IMR-90 (cell line): ENCODE measurements around the gene AMIGO3. TPM values are rescaled to one million over a fixed set of nuclear protein-coding genes. Genes with fewer than 3 reads are reported as not detected.

Experiments
- ATAC-seq: fragments of 200-7000 bp; cut with Tn5 transposase; 2 replicates; pipeline ENCODE4 v1.9.1; 2020; ENCODE audit warnings: low read depth, mild to moderate bottlenecking, moderate library complexity
- BruUV-seq: library from RNA; stranded (reverse); fragments of 400-500 nt; replicated peaks from 2 replicates; lab custom pipeline; 2021; lab: Mats Ljungman, UMichigan
- CTCF ChIA-PET: fragments of 300-600 bp; formaldehyde crosslinking; extraction: SDS; loops from one replicate; lab custom pipeline; 2021; ENCODE audit warnings: antibody characterized with exemption; lab: Yijun Ruan, JAX
- POLR2A ChIA-PET: fragments of 300-600 bp; sonication (Branson Sonifier 250); formaldehyde crosslinking; loops from one replicate; lab custom pipeline; 2022; ENCODE audit warnings: antibody characterized with exemption; ENCODE audit not compliant: unreplicated experiment; lab: Charles Lee
- DNase-seq: peaks from one replicate; pipeline ENCODE4 v3.0.0; 2013
- H2AFZ ChIP-seq: replicated peaks from 2 replicates; pipeline ENCODE3; 2013; ENCODE audit warnings: low read length, mild to moderate bottlenecking; ENCODE audit not compliant: poor library complexity
- H2AK5ac ChIP-seq: 2 replicates; pipeline ENCODE4 v1.6.1; 2013; ENCODE audit warnings: low read depth, low read length, inconsistent platforms
- H2AK9ac ChIP-seq: replicated peaks from 2 replicates; pipeline ENCODE3; 2013; ENCODE audit warnings: mild to moderate bottlenecking, low read depth, low read length, moderate library complexity; ENCODE audit not compliant: poor library complexity
- H2BK120ac ChIP-seq: 2 replicates; pipeline ENCODE4 v1.6.1; 2013; ENCODE audit warnings: low read depth, low read length, inconsistent platforms
- H2BK15ac ChIP-seq: 3 replicates; pipeline ENCODE4 v1.6.1; 2013; ENCODE audit warnings: low read depth, low read length, inconsistent platforms
- H2BK20ac ChIP-seq: 2 replicates; pipeline ENCODE4 v1.6.1; 2013; ENCODE audit warnings: low read depth, mild to moderate bottlenecking, inconsistent platforms, low read length, moderate library complexity
- H2BK5ac ChIP-seq: 2 replicates; pipeline ENCODE4 v1.6.1; 2013; ENCODE audit warnings: mild to moderate bottlenecking, low read depth, low read length, inconsistent platforms; ENCODE audit not compliant: poor library complexity, severe bottlenecking
- H3K14ac ChIP-seq: replicated peaks from 2 replicates; pipeline ENCODE4 v1.6.1; 2013; ENCODE audit warnings: low read depth, low read length, inconsistent platforms
- H3K18ac ChIP-seq: 2 replicates; pipeline ENCODE4 v1.6.1; 2013; ENCODE audit warnings: low read depth, low read length, control low read depth
- H3K23ac ChIP-seq: 2 replicates; pipeline ENCODE4 v1.6.1; 2013; ENCODE audit warnings: low read depth, low read length, inconsistent platforms
- H3K27ac ChIP-seq: 2 replicates; pipeline ENCODE4 v1.5.1; 2013; ENCODE audit warnings: mild to moderate bottlenecking, control low read depth, low read length; ENCODE audit not compliant: insufficient read depth
- H3K27me3 ChIP-seq: 2 replicates; pipeline ENCODE4 v1.6.1; 2013; ENCODE audit warnings: low read length; ENCODE audit not compliant: control insufficient read depth, insufficient read depth
- H3K36me3 ChIP-seq: 2 replicates; pipeline ENCODE4 v1.6.1; 2013; ENCODE audit warnings: low read length, mixed read lengths; ENCODE audit not compliant: control insufficient read depth, insufficient read depth
- H3K4ac ChIP-seq: 2 replicates; pipeline ENCODE4 v1.6.1; 2013; ENCODE audit warnings: low read depth, low read length, inconsistent platforms
- H3K4me1 ChIP-seq: 2 replicates; pipeline ENCODE4 v1.6.1; 2013; ENCODE audit warnings: low read length, mixed read lengths; ENCODE audit not compliant: control insufficient read depth, insufficient read depth
- H3K4me2 ChIP-seq: 2 replicates; pipeline ENCODE4 v1.6.1; 2013; ENCODE audit warnings: low read depth, mild to moderate bottlenecking, control low read depth, low read length, moderate library complexity
- H3K4me3 ChIP-seq: 2 replicates; pipeline ENCODE4 v1.5.1; 2013; ENCODE audit warnings: low read depth, mild to moderate bottlenecking, control low read depth, low read length, moderate library complexity; ENCODE audit not compliant: insufficient read depth
- H3K56ac ChIP-seq: 2 replicates; pipeline ENCODE4 v1.6.1; 2013; ENCODE audit warnings: low read length, inconsistent platforms; ENCODE audit not compliant: insufficient read depth; ENCODE audit errors: extremely low read depth
- H3K79me1 ChIP-seq, 2 experiments: 2 replicates each; pipeline ENCODE4 v1.6.1; 2013; ENCODE audit warnings: low read length in 2 of 2, inconsistent platforms in 1 of 2, low read depth in 1 of 2
- H3K9ac ChIP-seq: 2 replicates; pipeline ENCODE4 v1.6.1; 2013; ENCODE audit warnings: low read depth, low read length, control low read depth
- H3K9me1 ChIP-seq: 2 replicates; pipeline ENCODE4 v1.6.1; 2013; ENCODE audit warnings: low read length, inconsistent platforms; ENCODE audit not compliant: insufficient read depth
- H3K9me3 ChIP-seq: 2 replicates; pipeline ENCODE4 v1.6.1; 2013; ENCODE audit warnings: low read length; ENCODE audit not compliant: control insufficient read depth, insufficient read depth
- H4K20me1 ChIP-seq: 2 replicates; pipeline ENCODE4 v1.6.1; 2013; ENCODE audit warnings: low read length, inconsistent platforms; ENCODE audit not compliant: insufficient read depth
- H4K5ac ChIP-seq: 2 replicates; pipeline ENCODE4 v1.6.1; 2013; ENCODE audit warnings: mild to moderate bottlenecking, low read depth, low read length, control low read depth
- H4K8ac ChIP-seq, 2 experiments: 2 replicates each; pipeline ENCODE4 v1.6.1; 2013; ENCODE audit warnings: low read depth in 2 of 2, low read length in 2 of 2, control low read depth in 1 of 2, inconsistent platforms in 1 of 2
- H4K91ac ChIP-seq: 2 replicates; pipeline ENCODE4 v1.6.1; 2013; ENCODE audit warnings: low read depth, low read length, inconsistent platforms; ENCODE audit not compliant: insufficient read depth
- BHLHE40 ChIP-seq: fragments of 150-350 bp; IDR thresholded peaks from 2 replicates; pipeline ENCODE4 v1.6.1; 2016; ENCODE audit warnings: mild to moderate bottlenecking, low read depth, low read length
- CEBPB ChIP-seq: IDR thresholded peaks from 2 replicates; pipeline ENCODE4 v1.6.1; 2012; ENCODE audit warnings: low read depth, low read length, improper control_type of control experiment
- CHD1 ChIP-seq: IDR thresholded peaks from 2 replicates; pipeline ENCODE4 v1.6.1; 2012; ENCODE audit warnings: low read depth, low read length, improper control_type of control experiment
- CTCF ChIP-seq: conservative IDR thresholded peaks from 2 replicates; pipeline ENCODE4 v1.5.1; 2012; ENCODE audit warnings: mild to moderate bottlenecking, low read depth, low read length, improper control_type of control experiment
- FOS ChIP-seq: fragments of 150-350 bp; IDR thresholded peaks from 2 replicates; pipeline ENCODE4 v1.6.1; 2016; ENCODE audit warnings: low read depth, low read length
- MAFK ChIP-seq: IDR thresholded peaks from 2 replicates; pipeline ENCODE4 v1.6.1; 2012; ENCODE audit warnings: low read depth, low read length, improper control_type of control experiment
- MXI1 ChIP-seq: IDR thresholded peaks from 2 replicates; pipeline ENCODE4 v1.6.1; 2012; ENCODE audit warnings: low read depth, mild to moderate bottlenecking, low read length, moderate library complexity, borderline replicate concordance
- NFE2L2 ChIP-seq: fragments of 150-350 bp; IDR thresholded peaks from 2 replicates; pipeline ENCODE4 v1.6.1; 2016; ENCODE audit warnings: low read depth, mild to moderate bottlenecking, low read length
- POLR2A ChIP-seq: IDR thresholded peaks from 2 replicates; pipeline ENCODE4 v1.6.1; 2012; ENCODE audit warnings: mild to moderate bottlenecking, low read depth, low read length
- RAD21 ChIP-seq: IDR thresholded peaks from 2 replicates; pipeline ENCODE4 v1.6.1; 2012; ENCODE audit warnings: low read length, improper control_type of control experiment
- RFX5 ChIP-seq: IDR thresholded peaks from 2 replicates; pipeline ENCODE4 v1.8.0; 2012; ENCODE audit warnings: low read depth, mild to moderate bottlenecking, low read length, moderate library complexity
- SMC3 ChIP-seq: fragments of 150-350 bp; IDR thresholded peaks from 2 replicates; pipeline ENCODE4 v1.6.1; 2016; ENCODE audit warnings: low read depth, mild to moderate bottlenecking, antibody characterized with exemption, low read length, moderate library complexity
- USF2 ChIP-seq: fragments of 150-350 bp; IDR thresholded peaks from 2 replicates; pipeline ENCODE4 v1.6.1; 2017; ENCODE audit warnings: mild to moderate bottlenecking, antibody characterized with exemption, low read length, low read depth
- WGBS, 2 experiments: methylation state at CpG; one replicate each; pipeline versions ENCODE4 v1.1.5 to v1.1.7; 2013; ENCODE audit warnings: missing lambda C conversion rate in 2 of 2; ENCODE audit not compliant: insufficient read length in 1 of 2; ENCODE audit errors: extremely low coverage in 2 of 2; 5-methylcytosine and 5-hydroxymethylcytosine counted together
- dilution Hi-C: fragments of 300-500 bp; cut with HindIII; formaldehyde crosslinking; loops from one replicate; pipeline ENCODE4 v1.14.3; 2018; ENCODE audit warnings: low sequenced_read_pairs; ENCODE audit not compliant: unreplicated experiment
- in situ Hi-C: fragments of 300-500 bp; cut with MboI; formaldehyde crosslinking; loops from 3 replicates; pipeline ENCODE4 v1.14.3; 2019; ENCODE audit warnings: low sequenced_read_pairs, inconsistent platforms, mixed read lengths
- intact Hi-C: fragments of 100-400 bp; cut with micrococcal nuclease; formaldehyde crosslinking; loops from 2 replicates; pipeline ENCODE4 v1.10.0; 2022
- polyA plus RNA-seq, 3 experiments: library from polyadenylated mRNA; depleted of rRNA; stranded (reverse); fragments of >200 nt; gene quantifications; 2 replicates each; pipeline ENCODE4 v1.2.3, GENCODE V29; 2012; ENCODE audit warnings: low replicate concordance in 1 of 3
- total RNA-seq: library from RNA; depleted of rRNA; stranded (reverse); fragments of >200 nt; gene quantifications from 2 replicates; pipeline ENCODE4 v1.2.3, GENCODE V29; 2012
- TF ChIP-seq, protein P1 (sequence below): fragments of 150-350 bp; IDR thresholded peaks from 2 replicates; pipeline ENCODE4 v1.6.1; 2016; ENCODE audit warnings: low read depth, mild to moderate bottlenecking, low read length, moderate library complexity, borderline replicate concordance

The AMIGO3 gene
- total and polyA plus RNA-seq, 2 of the 4 experiments (the other 2 are of a cell fraction), result 1.5 TPM; not detected in 1

DNA sequence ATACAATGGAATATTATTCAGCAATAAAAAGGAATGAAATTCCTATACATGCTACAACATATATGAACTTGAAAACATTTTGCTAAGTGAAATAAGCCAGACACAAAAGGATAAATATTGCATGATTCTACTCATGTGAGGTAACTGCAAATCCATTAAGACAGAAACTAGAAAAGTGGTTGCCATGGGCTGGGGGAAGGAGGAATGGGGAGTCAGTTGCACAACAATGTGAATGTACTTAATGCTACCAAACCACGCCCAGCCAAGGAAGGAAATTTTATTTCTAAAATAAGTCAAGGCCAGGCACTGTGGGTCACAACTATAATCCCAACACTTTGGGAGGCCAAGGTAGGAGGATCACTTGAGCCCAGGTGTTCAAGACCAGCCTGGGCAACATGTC is 14.1 kb upstream of the AMIGO3 start:
- no peak for ATAC-seq
- peaks cover 18% of the 10 kb centered on the region for H3K9me1 ChIP-seq
- no peak overlapping the region for H3K23ac ChIP-seq

More for the DNA sequence above, 14.1 kb upstream of the AMIGO3 start:
- H3K56ac ChIP-seq, result no peak overlapping the region
- no peaks in the 10 kb centered on the region for H3K4me1 ChIP-seq
- H2BK20ac ChIP-seq, result no peak overlapping the region
- H2BK15ac ChIP-seq, result no peak overlapping the region
- no peak overlapping the region for H4K5ac ChIP-seq
- peaks cover 16% of the 10 kb centered on the region; the same call in 1 of the 2 replicates for H4K20me1 ChIP-seq
- H3K4ac ChIP-seq, result no peak overlapping the region
- H2AFZ ChIP-seq, result no peak overlapping the region
- no peak overlapping the region for H3K4me3 ChIP-seq
- H2AK9ac ChIP-seq, result no peak overlapping the region
- WGBS, 2 experiments, result no CpG with 5 or more reads among the region's 1 CpG
- H2AK5ac ChIP-seq, result no peak overlapping the region
- no peak overlapping the region for H2BK120ac ChIP-seq
- intact Hi-C loops (no loop called here), dilution Hi-C loops (no loop called here), in situ Hi-C loops (no loop called here)
- no peak overlapping the region for H2BK5ac ChIP-seq
- H3K27me3 ChIP-seq, result no peaks in the 10 kb centered on the region
- H3K14ac ChIP-seq, result no peak overlapping the region
- no peak for DNase-seq
- H3K36me3 ChIP-seq, result peaks cover 49% of the 10 kb centered on the region
- ChIA-PET CTCF (no interaction called here), POLR2A (no interaction called here)
- H3K9me3 ChIP-seq, result no peaks in the 10 kb centered on the region
- TF ChIP-seq, protein P1, sequence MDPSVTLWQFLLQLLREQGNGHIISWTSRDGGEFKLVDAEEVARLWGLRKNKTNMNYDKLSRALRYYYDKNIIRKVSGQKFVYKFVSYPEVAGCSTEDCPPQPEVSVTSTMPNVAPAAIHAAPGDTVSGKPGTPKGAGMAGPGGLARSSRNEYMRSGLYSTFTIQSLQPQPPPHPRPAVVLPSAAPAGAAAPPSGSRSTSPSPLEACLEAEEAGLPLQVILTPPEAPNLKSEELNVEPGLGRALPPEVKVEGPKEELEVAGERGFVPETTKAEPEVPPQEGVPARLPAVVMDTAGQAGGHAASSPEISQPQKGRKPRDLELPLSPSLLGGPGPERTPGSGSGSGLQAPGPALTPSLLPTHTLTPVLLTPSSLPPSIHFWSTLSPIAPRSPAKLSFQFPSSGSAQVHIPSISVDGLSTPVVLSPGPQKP, result no peak
- TF ChIP-seq RFX5 (no peak), POLR2A (no peak), SMC3 (no peak), NFE2L2 (no peak), CTCF (no peak), CHD1 (no peak), USF2 (no peak), CEBPB (no peak), MXI1 (no peak), MAFK (no peak), FOS (no peak), RAD21 (no peak), BHLHE40 (no peak)
- H3K4me2 ChIP-seq, result no peak overlapping the region
- H3K9ac ChIP-seq, result no peak overlapping the region
- no peak overlapping the region for H3K27ac ChIP-seq
- H4K91ac ChIP-seq, result no peak overlapping the region
- H4K8ac ChIP-seq, result no peak overlapping the region
- no TSS peak for BruUV-seq
- H3K18ac ChIP-seq, result no peak overlapping the region
- H3K79me1 ChIP-seq, result peaks cover 9 to 52% of the 10 kb centered on the region in 2 experiments
